GM12878 (cell line): Measurements from ENCODE around the gene PATJ. TPM values are rescaled to one million over a fixed set of nuclear protein-coding genes. Genes with fewer than 3 reads are reported as not detected.

ENCODE experiments used
- ATAC-seq: fragments of 200-7000 bp; cut with Tn5 transposase; 3 replicates; pipeline ENCODE4 v1.9.1; 2020; ENCODE audit warnings: mild to moderate bottlenecking, moderate library complexity
- BruUV-seq: library from RNA; stranded (reverse); fragments of 400-500 nt; replicated peaks from 2 replicates; lab custom pipeline; 2021; lab: Mats Ljungman, UMichigan
- CTCF ChIA-PET: fragments of 300-600 bp; sonication (Branson Sonifier 250); formaldehyde crosslinking; extraction: SDS; loops from one replicate; lab custom pipeline; 2021; ENCODE audit warnings: inconsistent platforms; lab: Yijun Ruan, JAX
- POLR2A ChIA-PET: fragments of 350-600 bp; formaldehyde crosslinking; extraction: SDS; loops from one replicate; lab custom pipeline; 2021; ENCODE audit warnings: inconsistent platforms; lab: Charles Lee
- RAD21 ChIA-PET: fragments of 300-600 bp; sonication (Branson Sonifier 250); formaldehyde crosslinking; loops from one replicate; lab custom pipeline; 2023; ENCODE audit warnings: antibody characterized with exemption; ENCODE audit not compliant: unreplicated experiment; lab: Charles Lee
- SMC1A ChIA-PET: fragments of 300-600 bp; sonication (Branson Sonifier 250); formaldehyde crosslinking; loops from one replicate; lab custom pipeline; 2023; ENCODE audit not compliant: unreplicated experiment, uncharacterized antibody; lab: Charles Lee
- DNase-seq: peaks from one replicate; pipeline ENCODE4 v3.0.0-alpha.2; 2011; ENCODE audit warnings: low read depth, low spot score
- FAIRE-seq: peaks from 3 replicates; lab custom pipeline; 2011; peaks lifted over from hg19 to GRCh38; lab: Jason Lieb, UNC
- H2AFZ ChIP-seq: 2 replicates; pipeline ENCODE4 v1.6.0; 2011; ENCODE audit warnings: low read depth, low read length, control low read depth; ENCODE audit not compliant: control insufficient read depth
- H3K27ac ChIP-seq: 2 replicates; pipeline ENCODE4 v1.5.1; 2011; ENCODE audit warnings: control low read depth; ENCODE audit not compliant: control insufficient read depth, insufficient read depth
- H3K27me3 ChIP-seq, 2 experiments: replicated peaks in 1 of 2; 2 replicates each; pipeline versions ENCODE4 v1.6.0 to v1.6.1; 2011; ENCODE audit warnings: low read length in 1 of 2; ENCODE audit not compliant: control insufficient read depth in 2 of 2, insufficient read depth in 2 of 2
- H3K36me3 ChIP-seq, 2 experiments: 2 replicates each; pipeline ENCODE4 v1.5.1; 2011; ENCODE audit warnings: low read length in 1 of 2; ENCODE audit not compliant: control insufficient read depth in 2 of 2, insufficient read depth in 2 of 2
- H3K4me1 ChIP-seq: 2 replicates; pipeline ENCODE4 v1.6.1; 2011; ENCODE audit warnings: mild to moderate bottlenecking, low read length, moderate library complexity, mixed read lengths; ENCODE audit not compliant: control insufficient read depth, insufficient read depth
- H3K4me2 ChIP-seq: 2 replicates; pipeline ENCODE4 v1.6.0; 2011; ENCODE audit warnings: control low read depth; ENCODE audit not compliant: control insufficient read depth, insufficient read depth
- H3K4me3 ChIP-seq: fragments of 200-600 bp; sonication (generic); 2 replicates; pipeline ENCODE4 v1.5.1; 2016
- H3K79me2 ChIP-seq: 2 replicates; pipeline ENCODE4 v1.6.0; 2011; ENCODE audit warnings: low read length; ENCODE audit not compliant: control insufficient read depth, insufficient read depth
- H3K9ac ChIP-seq: 2 replicates; pipeline ENCODE4 v1.8.0; 2011; ENCODE audit warnings: low read length, control low read depth, mixed read lengths; ENCODE audit not compliant: control insufficient read depth, insufficient read depth
- H3K9me3 ChIP-seq: replicated peaks from 3 replicates; pipeline ENCODE4 v1.5.1; 2011; ENCODE audit warnings: mild to moderate bottlenecking, low read length; ENCODE audit not compliant: control insufficient read depth, insufficient read depth
- H4K20me1 ChIP-seq: 2 replicates; pipeline ENCODE4 v1.6.0; 2011; ENCODE audit not compliant: control insufficient read depth, insufficient read depth
- ATF3 ChIP-seq: IDR thresholded peaks from 2 replicates; pipeline ENCODE4 v1.6.1; 2011; ENCODE audit warnings: low read depth, mild to moderate bottlenecking, low read length, moderate library complexity, borderline replicate concordance; ENCODE audit errors: extremely low read depth
- BACH1 ChIP-seq: fragments of 450-650 bp; IDR thresholded peaks from 2 replicates; pipeline ENCODE4 v1.6.1; 2017; ENCODE audit warnings: mild to moderate bottlenecking, borderline replicate concordance
- EED ChIP-seq: sonication (generic); IDR thresholded peaks from 2 replicates; pipeline ENCODE4 v1.6.1; 2016; ENCODE audit warnings: antibody characterized with exemption, low read depth
- FOS ChIP-seq: IDR thresholded peaks from 3 replicates; pipeline ENCODE4 v1.6.1; 2011; ENCODE audit warnings: borderline replicate concordance; ENCODE audit not compliant: insufficient read length; ENCODE audit errors: extremely low read depth
- HCFC1 ChIP-seq: fragments of 150-350 bp; IDR thresholded peaks from 2 replicates; pipeline ENCODE4 v1.6.1; 2014; ENCODE audit warnings: low read length
- IKZF2 ChIP-seq, 2 experiments: fragments of 450-650 bp; IDR thresholded peaks; 2 replicates each; pipeline ENCODE4 v1.6.1; 2017; ENCODE audit warnings: mild to moderate bottlenecking in 2 of 2, moderate library complexity in 2 of 2
- KDM1A ChIP-seq: fragments of 200-600 bp; sonication (generic); IDR thresholded peaks from 2 replicates; pipeline ENCODE4 v1.6.1; 2016; ENCODE audit warnings: borderline replicate concordance
- LARP7 ChIP-seq: fragments of 450-650 bp; IDR thresholded peaks from 2 replicates; pipeline ENCODE4 v1.6.1; 2017; ENCODE audit warnings: mild to moderate bottlenecking
- MLLT1 ChIP-seq: fragments of 450-650 bp; IDR thresholded peaks from 2 replicates; pipeline ENCODE4 v1.6.1; 2016; ENCODE audit warnings: mild to moderate bottlenecking
- NFXL1 ChIP-seq: fragments of 450-650 bp; IDR thresholded peaks from 2 replicates; pipeline ENCODE4 v1.6.1; 2017; ENCODE audit warnings: antibody characterized with exemption, mild to moderate bottlenecking, borderline replicate concordance
- NR2C1 ChIP-seq: fragments of 450-650 bp; IDR thresholded peaks from 2 replicates; pipeline ENCODE4 v1.6.1; 2017; ENCODE audit warnings: antibody characterized with exemption, mild to moderate bottlenecking, moderate library complexity
- NR2F1 ChIP-seq: fragments of 450-650 bp; conservative IDR thresholded peaks from 2 replicates; pipeline ENCODE4 v1.6.1; 2017; ENCODE audit warnings: mild to moderate bottlenecking
- POU2F2 ChIP-seq: IDR thresholded peaks from 3 replicates; pipeline ENCODE4 v1.6.1; 2011; ENCODE audit warnings: low read depth, mild to moderate bottlenecking, low read length, borderline replicate concordance
- RCOR1 ChIP-seq: conservative IDR thresholded peaks from 2 replicates; pipeline ENCODE4 v1.6.1; 2012; ENCODE audit warnings: low read depth, low read length, improper control_type of control experiment
- SMAD1 ChIP-seq: fragments of 450-650 bp; IDR thresholded peaks from 2 replicates; pipeline ENCODE4 v1.6.1; 2018; ENCODE audit warnings: mild to moderate bottlenecking, low read depth; ENCODE audit not compliant: partially characterized antibody
- USF2 ChIP-seq: IDR thresholded peaks from 2 replicates; pipeline ENCODE4 v1.6.1; 2011; ENCODE audit warnings: low read depth, low read length, improper control_type of control experiment, borderline replicate concordance
- ZBTB40 ChIP-seq: fragments of 450-650 bp; IDR thresholded peaks from 2 replicates; pipeline ENCODE4 v1.6.1; 2016; ENCODE audit warnings: mild to moderate bottlenecking, moderate library complexity, borderline replicate concordance
- ZNF622 ChIP-seq: fragments of 450-650 bp; IDR thresholded peaks from 2 replicates; pipeline ENCODE4 v1.6.1; 2017; ENCODE audit warnings: mild to moderate bottlenecking, inconsistent platforms
- WGBS: methylation state at CpG from one replicate; pipeline ENCODE4 v1.1.6; 2016; ENCODE audit warnings: low lambda C conversion rate; ENCODE audit not compliant: insufficient replicate concordance, insufficient coverage; ENCODE audit errors: missing lambda C conversion rate; 5-methylcytosine and 5-hydroxymethylcytosine counted together
- in situ Hi-C: fragments of 300-500 bp; cut with MboI; formaldehyde crosslinking; loops from 9 replicates; pipeline ENCODE4 v1.14.3; 2018; ENCODE audit warnings: mixed read lengths
- intact Hi-C: fragments of 100-400 bp; cut with micrococcal nuclease; formaldehyde crosslinking; loops from one replicate; pipeline ENCODE4 v1.14.2; 2022; ENCODE audit not compliant: unreplicated experiment
- polyA plus RNA-seq, 11 experiments: library from polyadenylated mRNA; depleted of rRNA in 4 of 11; unstranded in 6 of 11; stranded (reverse) in 5 of 11; fragments of >200 nt; fragmentation: Nextera tagmentation in 4 of 11; fragmentation: Illumina TruSeq in 1 of 11; extraction: Ambion mirVana in 4 of 11; extraction: Trizol in 1 of 11; gene quantifications; 1 replicate in 1 of 11; 2 replicates in 10 of 11; pipeline versions ENCODE4 v1.2.1 to v1.2.3, GENCODE V29; 2011 to 2016; ENCODE audit warnings: inconsistent platforms in 2 of 11, missing spikeins in 2 of 11, low read depth in 1 of 11
- total RNA-seq, 4 experiments: library from RNA; depleted of rRNA in 3 of 4; stranded (reverse); fragments of >200 nt in 3 of 4; fragmentation: Illumina TruSeq in 1 of 4; extraction: Trizol in 1 of 4; gene quantifications; 2 replicates each; pipeline versions ENCODE4 v1.2.1 to v1.2.3, GENCODE V29; 2013 to 2021

The PATJ gene
- total and polyA plus RNA-seq, 10 of the 15 experiments (the other 5 are each of a cell fraction or from before 2014, with no cell fraction given): 2.8 to 13.9 (median 6.9) TPM

GRCh38 chr1:61752921-61753389 is 10.7 kb downstream of the PATJ start (continued):
- TF ChIP-seq MLLT1 (no peak), FOS (no peak), ATF3 (no peak), NR2C1 (no peak), NR2F1 (no peak), POU2F2 (no peak), SMAD1 (no peak), IKZF2 (IDR thresholded peaks at IDR 0.05) (no peak), USF2 (no peak)

GRCh38 chr1:61753998-61754508 is 11.8 kb downstream of the PATJ start:
- H2AFZ ChIP-seq: no peak overlapping the region
- ChIA-PET SMC1A (interaction anchor here (0.7 kb wide), 1 partner anchor 11 kb away, joined by 3 read pairs; no protein-coding TSS in a partner anchor), POLR2A (interaction anchor here (0.9 kb wide), 1 partner anchor 47 kb away, joined by 5 read pairs; no protein-coding TSS in a partner anchor), CTCF (no interaction called here), RAD21 (no interaction called here)
- no peak overlapping the region for H3K4me2 ChIP-seq
- BruUV-seq: no TSS peak
- no peak overlapping the region for H3K9ac ChIP-seq
- no peak for FAIRE-seq
- H3K4me1 ChIP-seq: no peaks in the 10 kb centered on the region
- in situ Hi-C loops: no loop called here
- intact Hi-C loops: loop anchor here (2.0 kb wide), 1 partner anchor 21 kb away; no protein-coding TSS in a partner anchor
- WGBS: 4% methylated on average over 1 of the region's 1 CpG
- H4K20me1 ChIP-seq: no peaks in the 10 kb centered on the region
- H3K79me2 ChIP-seq: no peaks in the 10 kb centered on the region
- no peak overlapping the region for H3K27ac ChIP-seq
- H3K4me3 ChIP-seq: no peak overlapping the region
- no peaks in the 10 kb centered on the region for H3K36me3 ChIP-seq
- H3K27me3 ChIP-seq: no peaks in the 10 kb centered on the region
- no peaks in the 10 kb centered on the region for H3K9me3 ChIP-seq
- no peak for DNase-seq
- ATAC-seq: no peak
- TF ChIP-seq LARP7: no peak
- no peak for TF ChIP-seq BACH1
- TF ChIP-seq RCOR1: no peak
- TF ChIP-seq ZBTB40: no peak
- no peak for TF ChIP-seq ZNF622
- no peak for TF ChIP-seq HCFC1
- TF ChIP-seq NFXL1: no peak
- no peak for TF ChIP-seq KDM1A
- no peak for TF ChIP-seq EED
